Glomerular visceral epithelial cell (primary cell): ENCODE measurements around the gene SNAP29.
A peak's percentile ranks its signal among the peaks of the same experiment; 100 is the strongest.
"Not testable (repeated sequence)": the region's sequence is repeated elsewhere in the genome, so short reads cannot be mapped to it uniquely, and the experiment has no call there.

Experiments
- DNase-seq: peaks from one replicate; pipeline ENCODE4 v3.0.0-alpha.2; 2016; ENCODE audit errors: extremely low spot score

Gene SNAP29

DNA sequence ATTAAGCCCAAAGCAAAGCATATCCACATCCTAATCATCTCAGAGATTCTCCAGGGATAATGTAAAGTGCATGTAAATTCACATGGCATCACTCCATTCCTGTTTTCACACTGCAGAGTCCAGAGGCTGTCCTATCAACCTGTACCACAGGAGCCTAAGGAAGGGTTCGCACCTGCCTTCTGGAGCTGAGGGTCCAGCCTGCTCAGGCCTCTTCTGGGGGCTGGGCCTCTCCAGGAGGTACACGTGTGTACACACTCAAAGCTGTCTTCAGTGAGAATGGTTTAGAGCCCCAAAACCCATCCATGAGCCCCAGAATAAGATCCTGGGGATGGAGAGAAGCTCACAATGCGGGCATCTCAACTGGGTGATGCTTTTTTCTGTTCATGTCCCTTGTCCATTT, 24.1 kb upstream of the SNAP29 start:
- DNase-seq, result no peak

GRCh38 chr22:20836987-20837823, 21.6 kb upstream of the SNAP29 start:
- DNase-seq, result no peak

- DNase-seq, result not testable (repeated sequence)
Observed at GRCh38 chr22:20839354-20839753, 19.5 kb upstream of the SNAP29 start.

GRCh38 chr22:20839837-20840645, 18.8 kb upstream of the SNAP29 start:
- DNase-seq, result no peak

- no peak for DNase-seq
Observed at GRCh38 chr22:20840646-20841371, 18.0 kb upstream of the SNAP29 start.

DNA sequence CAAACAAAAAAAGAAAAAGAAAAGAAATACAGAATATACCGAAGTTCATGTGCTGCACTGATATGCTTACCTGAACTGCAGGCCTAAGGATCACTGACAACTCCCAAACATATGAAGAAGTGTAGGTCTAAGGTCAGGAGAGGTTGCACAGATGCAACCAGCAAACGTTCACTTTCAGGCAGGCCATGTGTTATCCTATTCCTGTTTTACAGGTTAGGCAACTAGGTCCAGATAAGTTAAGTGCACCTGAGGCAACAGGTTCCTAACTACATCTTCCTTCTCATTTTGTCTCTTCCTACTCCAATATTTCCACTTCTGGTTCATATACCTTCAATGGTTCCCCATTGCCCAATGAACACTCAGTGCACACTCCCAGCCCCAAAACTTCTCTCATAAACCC, 15.3 kb upstream of the SNAP29 start:
- DNase-seq, result no peak

DNA sequence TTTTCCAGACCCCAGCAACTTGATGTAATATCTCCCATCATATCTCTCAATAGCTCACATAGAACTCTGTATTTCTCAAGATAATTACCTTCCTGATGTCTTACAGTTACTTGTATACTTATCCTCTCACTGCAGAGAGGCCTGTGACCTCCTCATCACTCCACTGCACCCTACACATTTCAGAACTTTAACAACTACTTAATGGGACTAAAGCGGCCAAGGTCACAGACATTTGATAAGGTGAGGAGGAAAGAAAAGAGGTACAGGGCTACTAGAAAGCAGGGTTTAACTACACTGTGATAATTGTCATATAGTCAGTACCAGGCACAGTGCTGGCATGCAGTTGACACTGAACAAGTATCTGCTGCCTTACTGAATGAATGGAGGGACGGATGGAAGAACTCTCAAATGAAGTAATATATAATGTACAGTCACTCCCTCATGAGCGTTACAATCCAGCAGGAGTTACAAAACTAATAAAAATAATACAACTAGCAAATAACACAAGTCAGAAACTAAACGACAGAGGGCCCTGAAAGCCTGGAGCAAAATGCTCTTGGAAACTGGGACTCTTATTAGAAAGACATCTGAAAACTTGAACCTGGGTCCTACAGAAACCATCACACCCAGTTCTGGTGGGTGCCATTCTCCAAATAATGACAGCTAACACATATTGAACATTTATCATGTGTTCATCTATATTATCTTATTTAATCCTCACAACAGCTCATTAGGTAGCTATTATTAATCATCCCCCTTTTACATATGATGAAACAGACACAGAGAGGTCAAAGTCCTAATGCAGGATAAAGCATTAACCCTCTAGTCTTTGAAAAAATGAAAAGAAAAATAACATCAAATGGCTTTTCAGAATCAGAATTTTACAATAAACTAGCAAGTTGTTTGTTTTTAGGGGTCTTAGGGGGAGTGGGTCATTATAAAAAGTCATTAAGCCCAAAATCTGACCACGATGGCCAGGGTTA, 14.5 kb upstream of the SNAP29 start:
- DNase-seq, result no peak

GRCh38 chr22:20847318-20847822, 11.4 kb upstream of the SNAP29 start:
- DNase-seq, result no peak

DNA sequence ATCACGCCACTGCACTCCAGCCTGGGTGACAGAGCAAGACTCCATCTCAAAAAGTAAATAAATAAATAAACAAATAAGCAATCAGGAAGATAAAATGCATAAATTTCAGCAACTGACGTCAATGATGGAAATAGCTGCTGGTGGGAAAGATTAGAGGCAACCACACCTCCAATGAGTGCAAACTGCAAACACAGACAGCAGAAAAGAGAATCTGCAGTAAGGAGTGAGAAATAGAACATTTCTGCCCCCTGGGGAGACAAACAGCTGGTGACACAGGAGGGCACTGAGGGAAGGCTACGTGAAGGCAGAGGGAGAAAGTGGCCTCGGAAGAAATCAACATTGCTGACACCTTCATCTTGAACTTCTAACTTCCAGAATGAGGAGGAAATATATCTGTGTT, 6.7 kb upstream of the SNAP29 start:
- DNase-seq, result no peak

DNA sequence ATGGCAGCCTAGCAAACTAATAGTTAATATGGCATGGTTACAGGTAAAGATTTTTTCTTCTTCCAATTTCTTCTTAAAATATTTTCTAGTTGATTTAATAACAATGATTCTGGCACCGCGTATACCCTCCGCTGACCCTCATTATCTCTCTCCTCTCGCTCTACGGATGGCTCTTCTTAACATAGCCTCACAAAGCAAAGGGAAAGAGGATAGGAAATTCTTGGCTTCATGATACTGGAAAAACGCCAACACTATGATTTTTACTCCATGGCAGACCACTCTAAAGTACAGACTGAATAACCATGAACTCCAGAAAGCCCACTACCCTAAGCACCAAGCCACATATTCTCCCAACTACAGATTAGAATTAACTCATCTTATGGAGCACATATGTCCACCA, 6.3 kb upstream of the SNAP29 start:
- no peak for DNase-seq

GRCh38 chr22:20853236-20853660, 5.6 kb upstream of the SNAP29 start:
- no peak for DNase-seq

DNA sequence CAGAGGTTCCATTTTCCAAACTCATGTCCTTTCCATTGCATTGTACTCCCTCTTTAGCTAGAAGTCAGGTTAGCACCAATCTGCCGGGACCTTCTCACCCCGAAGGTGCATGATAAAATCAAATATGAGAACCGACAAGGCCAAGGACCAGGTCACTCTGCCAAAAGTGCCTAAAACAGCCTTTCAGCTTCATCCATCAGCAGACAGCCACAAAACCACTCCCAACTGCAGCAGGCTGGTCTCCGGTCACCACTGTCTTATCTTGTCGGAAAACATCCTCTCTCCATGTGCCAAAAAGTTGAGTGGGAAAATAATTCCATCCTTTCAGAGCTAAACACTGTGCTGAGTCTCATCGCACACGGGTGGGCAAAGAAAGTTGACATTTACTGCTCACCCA, 1.6 kb upstream of the SNAP29 start:
- no peak for DNase-seq

- DNase-seq, result peak; percentile 77
Observed at GRCh38 chr22:20857838-20858614, 781 bp upstream of the SNAP29 start.

GRCh38 chr22:20859615-20860014, 808 bp downstream of the SNAP29 start:
- DNase-seq, result no peak

DNA sequence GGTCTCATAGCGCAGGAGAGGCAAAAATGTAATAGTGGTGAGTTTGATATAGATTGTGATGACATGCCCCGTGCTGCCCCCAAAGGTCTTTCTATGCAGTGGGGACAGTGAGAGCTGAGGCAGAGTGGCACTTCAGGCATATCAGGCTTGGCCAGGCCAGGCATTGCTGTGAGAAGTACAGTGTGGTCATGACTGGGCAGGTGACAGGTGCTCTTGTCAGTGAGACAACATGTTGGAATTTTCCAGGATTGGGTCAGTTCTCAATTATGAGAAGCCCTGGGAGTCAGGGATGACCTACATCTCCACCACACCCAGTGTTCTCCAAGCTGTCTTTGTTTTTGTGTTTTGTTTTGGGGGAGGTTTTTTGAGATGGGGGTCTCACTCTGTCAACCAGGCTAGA, 3.7 kb downstream of the SNAP29 start:
- DNase-seq, result no peak

DNA sequence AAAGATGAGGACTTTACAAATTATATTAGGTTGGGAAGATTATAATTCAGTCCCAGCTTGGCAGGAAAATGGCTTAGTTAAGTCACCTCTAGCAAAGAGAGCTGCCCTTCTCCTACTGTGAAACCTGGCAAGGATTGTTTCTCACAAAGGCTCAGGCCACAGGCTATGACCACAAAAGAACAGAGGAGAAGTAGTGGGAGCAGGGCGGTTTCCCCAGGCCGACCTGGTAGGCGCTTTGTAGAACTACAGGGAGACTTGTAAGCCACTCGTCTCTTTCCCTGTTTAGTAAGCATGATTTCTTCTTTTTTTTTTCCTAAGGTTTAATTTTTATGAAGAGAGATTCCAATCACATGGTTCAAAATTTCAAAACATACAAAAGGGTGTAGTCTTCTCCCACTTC, 4.6 kb downstream of the SNAP29 start:
- DNase-seq, result no peak

DNA sequence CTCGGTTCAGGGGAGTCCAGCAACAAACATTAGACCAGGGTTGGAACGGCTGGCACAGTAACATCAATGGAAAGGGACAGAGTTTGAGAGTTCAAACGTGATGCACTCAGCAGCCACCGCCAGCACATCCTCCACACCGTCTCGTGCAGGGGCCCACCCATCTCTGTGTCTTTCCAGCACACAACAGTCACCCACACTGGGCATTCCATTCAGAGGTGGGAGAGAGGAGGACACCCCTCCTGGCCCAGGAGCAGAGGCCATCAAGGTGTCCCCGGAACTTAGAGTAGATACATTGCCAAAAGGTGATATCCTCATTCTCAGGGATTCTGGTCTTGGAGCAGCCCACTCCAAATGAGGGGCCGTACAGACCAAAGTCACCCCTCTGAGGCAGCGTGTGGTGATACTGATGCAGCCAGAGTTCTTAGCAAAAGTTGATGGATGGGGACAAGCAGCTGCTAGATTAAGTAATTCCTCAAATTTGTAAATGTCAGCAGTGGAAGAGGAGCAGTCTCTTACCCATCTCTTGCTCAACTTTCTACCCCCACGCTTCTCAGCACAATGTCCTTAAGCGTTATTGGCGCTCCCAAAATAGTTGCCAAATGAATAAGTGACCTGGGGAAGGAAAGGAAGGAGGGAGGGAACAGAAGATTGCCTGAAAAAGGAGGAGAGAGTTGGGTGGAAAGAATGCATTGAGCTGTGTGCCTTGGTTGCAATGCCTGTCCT, 5.5 kb downstream of the SNAP29 start:
- DNase-seq, result no peak

GRCh38 chr22:20865331-20865730, 6.5 kb downstream of the SNAP29 start:
- no peak for DNase-seq

- no peak for DNase-seq
Observed at GRCh38 chr22:20865875-20866445, 7.2 kb downstream of the SNAP29 start.
